SK-N-SH (cell line): ENCODE results near the gene KSR2. TPM values are rescaled to one million over a fixed set of nuclear protein-coding genes. Genes with fewer than 3 reads are reported as not detected.
A peak's percentile ranks its signal among the peaks of the same experiment; 100 is the strongest.

Experiments
- CTCF ChIA-PET: fragments of 300-600, 350-600 bp; formaldehyde crosslinking; extraction: SDS; loops from one replicate; lab custom pipeline; 2021; lab: Yijun Ruan, JAX
- POLR2A ChIA-PET: fragments of 350-600 bp; sonication (Branson Sonifier 250); formaldehyde crosslinking; extraction: SDS; loops from one replicate; lab custom pipeline; 2020; ENCODE audit warnings: antibody characterized with exemption, inconsistent platforms; lab: Yijun Ruan, JAX
- DNase-seq: peaks from one replicate; pipeline ENCODE4 v3.0.0; 2012
- H2AFZ ChIP-seq: fragments of 200-600 bp; sonication (generic); 2 replicates; pipeline ENCODE4 v1.8.1; 2016; ENCODE audit warnings: antibody characterized with exemption, mild to moderate bottlenecking, low read depth
- H3F3A ChIP-seq: fragments of 200-600 bp; sonication (generic); replicated peaks from 2 replicates; pipeline ENCODE3; 2016; ENCODE audit warnings: antibody characterized with exemption, mild to moderate bottlenecking; ENCODE audit not compliant: insufficient read depth
- H3K27ac ChIP-seq, 2 experiments: fragments of 200-500 bp in 1 of 2; fragments of 200-600 bp in 1 of 2; sonication (Bioruptor generic) in 1 of 2; sonication (generic), shearing (Covaris generic) in 1 of 2; 2 replicates each; pipeline versions ENCODE4 v1.5.1 to v1.6.1; 2014 to 2016; ENCODE audit warnings: low read depth in 2 of 2, inconsistent platforms in 1 of 2, low read length in 1 of 2, mild to moderate bottlenecking in 1 of 2, mixed read lengths in 1 of 2
- H3K27me3 ChIP-seq: fragments of 200-600 bp; sonication (generic), shearing (Covaris generic); 2 replicates; pipeline ENCODE4 v1.6.1; 2016; ENCODE audit warnings: mixed run types; ENCODE audit not compliant: insufficient read depth
- H3K36me3 ChIP-seq, 2 experiments: fragments of 200-500 bp in 1 of 2; fragments of 200-600 bp in 1 of 2; sonication (Bioruptor generic) in 1 of 2; sonication (generic) in 1 of 2; replicated peaks in 1 of 2; 2 replicates each; pipeline versions ENCODE3 to v1.5.1; 2014 to 2016; ENCODE audit warnings: low read length in 1 of 2, mild to moderate bottlenecking in 1 of 2; ENCODE audit not compliant: insufficient read depth in 2 of 2, control insufficient read depth in 1 of 2
- H3K4me1 ChIP-seq, 2 experiments: fragments of 200-500 bp in 1 of 2; fragments of 200-600 bp in 1 of 2; sonication (Bioruptor generic) in 1 of 2; sonication (generic), shearing (Covaris generic) in 1 of 2; 2 replicates each; pipeline versions ENCODE4 v1.5.1 to v1.6.1; 2014 to 2016; ENCODE audit warnings: low read depth in 1 of 2, low read length in 1 of 2, mixed run types in 1 of 2; ENCODE audit not compliant: insufficient read depth in 2 of 2, control insufficient read depth in 1 of 2
- H3K4me2 ChIP-seq: fragments of 200-600 bp; sonication (generic), shearing (Covaris generic); 2 replicates; pipeline ENCODE4 v1.6.1; 2017; ENCODE audit warnings: mixed run types
- H3K4me3 ChIP-seq, 2 experiments: fragments of 200-500 bp in 1 of 2; fragments of 200-600 bp in 1 of 2; sonication (Bioruptor generic) in 1 of 2; sonication (generic), shearing (Covaris generic) in 1 of 2; 2 replicates each; pipeline versions ENCODE4 v1.5.1 to v1.8.1; 2014 to 2016; ENCODE audit warnings: low read depth in 2 of 2, inconsistent platforms in 1 of 2, low read length in 1 of 2, mild to moderate bottlenecking in 1 of 2, mixed read lengths in 1 of 2, moderate library complexity in 1 of 2
- H3K79me2 ChIP-seq: fragments of 200-600 bp; sonication (generic); 2 replicates; pipeline ENCODE4 v1.8.1; 2017; ENCODE audit warnings: mild to moderate bottlenecking; ENCODE audit not compliant: insufficient read depth
- H3K9ac ChIP-seq: fragments of 200-600 bp; sonication (generic); 2 replicates; pipeline ENCODE4 v1.6.1; 2017; ENCODE audit warnings: mixed run types
- H3K9me2 ChIP-seq: fragments of 200-600 bp; sonication (generic); 2 replicates; pipeline ENCODE4 v1.6.1; 2017; ENCODE audit warnings: mixed run types
- H3K9me3 ChIP-seq: fragments of 200-600 bp; sonication (generic); 2 replicates; pipeline ENCODE4 v1.6.1; 2017; ENCODE audit warnings: mixed run types, mild to moderate bottlenecking, moderate library complexity
- H4K20me1 ChIP-seq: fragments of 200-600 bp; sonication (generic); 2 replicates; pipeline ENCODE4 v1.6.1; 2017; ENCODE audit warnings: mild to moderate bottlenecking, mixed run types; ENCODE audit not compliant: insufficient read depth
- CHD2 ChIP-seq: fragments of 150-350 bp; IDR thresholded peaks from 2 replicates; pipeline ENCODE4 v1.6.1; 2018; ENCODE audit warnings: low read length; ENCODE audit not compliant: partially characterized antibody
- CTCF ChIP-seq: fragments of 200-600 bp; sonication (generic); IDR thresholded peaks from 2 replicates; pipeline ENCODE4 v1.6.1; 2017; ENCODE audit warnings: antibody characterized with exemption, mild to moderate bottlenecking, moderate library complexity
- FOXM1 ChIP-seq: IDR thresholded peaks from 2 replicates; pipeline ENCODE4 v1.4.0; 2012; ENCODE audit warnings: low read depth, mild to moderate bottlenecking
- JUND ChIP-seq: IDR thresholded peaks from 2 replicates; pipeline ENCODE4 v1.4.0; 2012
- MEF2A ChIP-seq: IDR thresholded peaks from 2 replicates; pipeline ENCODE4 v1.4.0; 2012; ENCODE audit warnings: low read depth, borderline replicate concordance
- MXI1 ChIP-seq: IDR thresholded peaks from 2 replicates; pipeline ENCODE4 v1.6.1; 2012; ENCODE audit warnings: mild to moderate bottlenecking, low read depth, low read length, improper control_type of control experiment
- NFIC ChIP-seq: IDR thresholded peaks from 2 replicates; pipeline ENCODE4 v1.4.0; 2012; ENCODE audit warnings: borderline replicate concordance
- NRF1 ChIP-seq: IDR thresholded peaks from 2 replicates; pipeline ENCODE4 v1.6.1; 2012; ENCODE audit warnings: low read depth, mild to moderate bottlenecking, low read length
- POLR2AphosphoS5 ChIP-seq: IDR thresholded peaks from 2 replicates; pipeline ENCODE4 v1.6.1; 2012; ENCODE audit warnings: low read depth, low read length
- SIN3A ChIP-seq: IDR thresholded peaks from 2 replicates; pipeline ENCODE4 v1.6.1; 2012; ENCODE audit warnings: low read depth, mild to moderate bottlenecking, low read length, moderate library complexity, borderline replicate concordance
- WGBS: methylation state at CpG from one replicate; pipeline ENCODE4 v1.1.6; 2017; ENCODE audit warnings: low lambda C conversion rate; 5-methylcytosine and 5-hydroxymethylcytosine counted together
- polyA plus RNA-seq, 3 experiments: library from polyadenylated mRNA; depleted of rRNA; stranded (reverse); fragments of >200 nt; gene quantifications; 2 replicates each; pipeline ENCODE4 v1.2.3, GENCODE V29; 2012
- TF ChIP-seq, protein P1 (sequence below): fragments of 150-350 bp; IDR thresholded peaks from 2 replicates; pipeline ENCODE4 v1.6.1; 2017; ENCODE audit warnings: antibody characterized with exemption, low read length, low read depth, borderline replicate concordance
- TF ChIP-seq, protein P2 (sequence below): IDR thresholded peaks from 2 replicates; pipeline ENCODE4 v1.4.0; 2012; ENCODE audit warnings: low read depth, borderline replicate concordance
- TF ChIP-seq, protein P3 (sequence below): fragments of 150-350 bp; IDR thresholded peaks from 2 replicates; pipeline ENCODE4 v1.6.1; 2016; ENCODE audit warnings: mild to moderate bottlenecking, low read depth, low read length
- TF ChIP-seq, protein P4 (sequence below): IDR thresholded peaks from 2 replicates; pipeline ENCODE4 v1.4.0; 2012; ENCODE audit warnings: low read depth, borderline replicate concordance

KSR2 gene
- polyA plus RNA-seq, 1 of the 3 experiments (the other 2 are of a cell fraction): 0.12 TPM

GRCh38 chr12:117680312-117680711, 288.5 kb downstream of the KSR2 start:
- no peak for DNase-seq
- Histone ChIP-seq H3K4me3 (no peak overlapping the region), H4K20me1 (no peaks in the 10 kb centered on the region), H3K4me2 (no peak overlapping the region; the same call in 1 of the 2 replicates)
- TF ChIP-seq MEF2A: no peak
- TF ChIP-seq SIN3A: no peak
- TF ChIP-seq NRF1: no peak
- TF ChIP-seq POLR2AphosphoS5: no peak
- peak; percentile 46 for TF ChIP-seq JUND
- TF ChIP-seq CTCF: no peak
- TF ChIP-seq FOXM1: no peak
- TF ChIP-seq, all 33 proteins: peak for 1
- 52% methylated on average over 3 of the region's 3 CpGs for WGBS
- Histone ChIP-seq H3K27ac (peak overlapping the region in 1 of 2 experiments; percentile 47; a peak in 2 of 4 replicates), H3K79me2 (no peaks in the 10 kb centered on the region), H3K9me3 (no peaks in the 10 kb centered on the region), H3K27me3 (no peaks in the 10 kb centered on the region), H3K4me1 (peaks cover 19 to 27% of the 10 kb centered on the region in 2 experiments; a peak in 3 of 4 replicates), H2AFZ (no peak overlapping the region), H3K9ac (peak overlapping the region; percentile 24; the same call in 1 of the 2 replicates), H3F3A (peaks cover 14% of the 10 kb centered on the region), H3K36me3 (no peaks in the 10 kb centered on the region), H3K9me2 (no peaks in the 10 kb centered on the region)
- ChIA-PET POLR2A (no interaction called here), CTCF (interaction anchor here (1.0 to 1.5 kb wide), 3 partner anchors 157 to 313 kb away, joined by 3 to 7 read pairs (median 4); no protein-coding TSS in a partner anchor)

- CTCF ChIA-PET: interaction anchor here (0.6 to 1.5 kb wide), 4 partner anchors 157 to 313 kb away, joined by 3 to 7 read pairs (median 4); no protein-coding TSS in a partner anchor
- Histone ChIP-seq H2AFZ (no peak overlapping the region), H3K9ac (peak overlapping the region; percentile 24; the same call in 1 of the 2 replicates), H3F3A (peaks cover 11% of the 10 kb centered on the region), H3K79me2 (no peaks in the 10 kb centered on the region), H3K27me3 (no peaks in the 10 kb centered on the region), H3K4me1 (peaks cover 19 to 23% of the 10 kb centered on the region in 2 experiments; a peak in 3 of 4 replicates), H3K36me3 (no peaks in the 10 kb centered on the region), H3K27ac (peak overlapping the region; percentile 20 to 47; a peak in 2 of 4 replicates), H3K9me2 (no peaks in the 10 kb centered on the region), H3K9me3 (no peaks in the 10 kb centered on the region), H3K4me2 (no peak overlapping the region; the same call in 1 of the 2 replicates), H4K20me1 (no peaks in the 10 kb centered on the region), H3K4me3 (no peak overlapping the region)
- no peak for DNase-seq
- TF ChIP-seq NFIC (0 out of 2 replicates have a peak, but pooled peaks have one; percentile 20), MXI1 (no peak)
- POLR2A ChIA-PET: no interaction called here
These were observed 289.0 kb downstream of the KSR2 start for GRCh38 chr12:117679776-117680175.

GRCh38 chr12:117674763-117675162, 294.0 kb downstream of the KSR2 start:
- peaks cover 11% of the 10 kb centered on the region in 2 experiments; a peak in 2 of 4 replicates for H3K4me1 ChIP-seq
- H3K9me3 ChIP-seq: no peaks in the 10 kb centered on the region
- no peak for DNase-seq
- no peaks in the 10 kb centered on the region for H3K27me3 ChIP-seq
- H3K36me3 ChIP-seq: no peaks in the 10 kb centered on the region
- no peaks in the 10 kb centered on the region for H3F3A ChIP-seq
- WGBS: 75% methylated on average over 1 of the region's 1 CpG
- no peaks in the 10 kb centered on the region for H3K9me2 ChIP-seq
- H4K20me1 ChIP-seq: no peaks in the 10 kb centered on the region
- H3K27ac ChIP-seq: no peak overlapping the region
- no peak overlapping the region for H3K4me3 ChIP-seq
- ChIA-PET POLR2A (no interaction called here), CTCF (interaction anchor here (1.0 to 1.2 kb wide), 2 partner anchors 10 to 312 kb away, joined by 3 read pairs; no protein-coding TSS in a partner anchor)
- no peaks in the 10 kb centered on the region for H3K79me2 ChIP-seq
- H3K9ac ChIP-seq: no peak overlapping the region
- H3K4me2 ChIP-seq: no peak overlapping the region
- peak overlapping the region; percentile 48; the same call in 1 of the 2 replicates for H2AFZ ChIP-seq
- TF ChIP-seq SIN3A (no peak), CHD2 (no peak), MXI1 (no peak), NFIC (no peak)
- TF ChIP-seq, protein P1, sequence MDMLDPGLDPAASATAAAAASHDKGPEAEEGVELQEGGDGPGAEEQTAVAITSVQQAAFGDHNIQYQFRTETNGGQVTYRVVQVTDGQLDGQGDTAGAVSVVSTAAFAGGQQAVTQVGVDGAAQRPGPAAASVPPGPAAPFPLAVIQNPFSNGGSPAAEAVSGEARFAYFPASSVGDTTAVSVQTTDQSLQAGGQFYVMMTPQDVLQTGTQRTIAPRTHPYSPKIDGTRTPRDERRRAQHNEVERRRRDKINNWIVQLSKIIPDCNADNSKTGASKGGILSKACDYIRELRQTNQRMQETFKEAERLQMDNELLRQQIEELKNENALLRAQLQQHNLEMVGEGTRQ: no peak
- TF ChIP-seq, protein P2, sequence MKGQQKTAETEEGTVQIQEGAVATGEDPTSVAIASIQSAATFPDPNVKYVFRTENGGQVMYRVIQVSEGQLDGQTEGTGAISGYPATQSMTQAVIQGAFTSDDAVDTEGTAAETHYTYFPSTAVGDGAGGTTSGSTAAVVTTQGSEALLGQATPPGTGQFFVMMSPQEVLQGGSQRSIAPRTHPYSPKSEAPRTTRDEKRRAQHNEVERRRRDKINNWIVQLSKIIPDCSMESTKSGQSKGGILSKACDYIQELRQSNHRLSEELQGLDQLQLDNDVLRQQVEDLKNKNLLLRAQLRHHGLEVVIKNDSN: no peak
- TF ChIP-seq, protein P3, sequence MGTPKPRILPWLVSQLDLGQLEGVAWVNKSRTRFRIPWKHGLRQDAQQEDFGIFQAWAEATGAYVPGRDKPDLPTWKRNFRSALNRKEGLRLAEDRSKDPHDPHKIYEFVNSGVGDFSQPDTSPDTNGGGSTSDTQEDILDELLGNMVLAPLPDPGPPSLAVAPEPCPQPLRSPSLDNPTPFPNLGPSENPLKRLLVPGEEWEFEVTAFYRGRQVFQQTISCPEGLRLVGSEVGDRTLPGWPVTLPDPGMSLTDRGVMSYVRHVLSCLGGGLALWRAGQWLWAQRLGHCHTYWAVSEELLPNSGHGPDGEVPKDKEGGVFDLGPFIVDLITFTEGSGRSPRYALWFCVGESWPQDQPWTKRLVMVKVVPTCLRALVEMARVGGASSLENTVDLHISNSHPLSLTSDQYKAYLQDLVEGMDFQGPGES: no peak
- TF ChIP-seq, protein P4, sequence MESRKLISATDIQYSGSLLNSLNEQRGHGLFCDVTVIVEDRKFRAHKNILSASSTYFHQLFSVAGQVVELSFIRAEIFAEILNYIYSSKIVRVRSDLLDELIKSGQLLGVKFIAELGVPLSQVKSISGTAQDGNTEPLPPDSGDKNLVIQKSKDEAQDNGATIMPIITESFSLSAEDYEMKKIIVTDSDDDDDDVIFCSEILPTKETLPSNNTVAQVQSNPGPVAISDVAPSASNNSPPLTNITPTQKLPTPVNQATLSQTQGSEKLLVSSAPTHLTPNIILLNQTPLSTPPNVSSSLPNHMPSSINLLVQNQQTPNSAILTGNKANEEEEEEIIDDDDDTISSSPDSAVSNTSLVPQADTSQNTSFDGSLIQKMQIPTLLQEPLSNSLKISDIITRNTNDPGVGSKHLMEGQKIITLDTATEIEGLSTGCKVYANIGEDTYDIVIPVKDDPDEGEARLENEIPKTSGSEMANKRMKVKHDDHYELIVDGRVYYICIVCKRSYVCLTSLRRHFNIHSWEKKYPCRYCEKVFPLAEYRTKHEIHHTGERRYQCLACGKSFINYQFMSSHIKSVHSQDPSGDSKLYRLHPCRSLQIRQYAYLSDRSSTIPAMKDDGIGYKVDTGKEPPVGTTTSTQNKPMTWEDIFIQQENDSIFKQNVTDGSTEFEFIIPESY: no peak
